ENCODE data around the gene C1orf159.

DNA sequence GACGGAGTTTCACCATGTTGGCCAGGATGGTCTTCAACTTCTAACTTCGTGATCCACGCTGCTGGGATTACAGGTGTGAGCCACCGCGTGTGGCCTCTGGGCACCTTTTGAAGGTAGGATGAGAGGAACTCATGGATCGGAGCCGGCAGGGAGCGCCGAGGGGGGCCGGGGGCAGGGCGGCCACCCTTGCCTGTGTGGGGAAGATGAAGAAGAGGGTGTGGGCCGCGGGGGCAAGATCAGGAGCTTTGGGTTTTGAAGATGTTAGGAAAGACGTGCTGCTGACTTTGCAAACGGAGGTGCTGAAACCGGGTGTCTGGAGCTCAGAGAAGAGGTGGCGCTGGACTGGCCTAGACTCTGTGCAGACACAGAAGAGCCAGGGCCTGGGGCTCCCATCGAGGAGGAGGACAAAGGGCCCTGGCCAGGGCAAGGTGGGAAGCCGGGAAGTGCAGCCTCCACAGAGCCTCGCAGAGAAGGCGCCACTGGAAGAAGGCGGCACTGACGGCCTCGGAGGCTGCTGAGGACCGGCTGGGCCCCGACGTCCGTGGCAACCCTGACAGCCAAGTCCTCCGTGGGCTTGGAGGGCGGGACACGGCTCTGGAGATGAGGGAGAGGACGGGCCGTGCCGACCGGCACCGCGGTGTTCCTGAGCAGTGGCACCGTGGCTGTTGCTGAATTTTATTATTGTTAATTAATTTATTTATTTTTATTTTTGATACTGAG is 55.4 kb downstream of the C1orf159 start:
- TF ChIP-seq, protein P1, sequence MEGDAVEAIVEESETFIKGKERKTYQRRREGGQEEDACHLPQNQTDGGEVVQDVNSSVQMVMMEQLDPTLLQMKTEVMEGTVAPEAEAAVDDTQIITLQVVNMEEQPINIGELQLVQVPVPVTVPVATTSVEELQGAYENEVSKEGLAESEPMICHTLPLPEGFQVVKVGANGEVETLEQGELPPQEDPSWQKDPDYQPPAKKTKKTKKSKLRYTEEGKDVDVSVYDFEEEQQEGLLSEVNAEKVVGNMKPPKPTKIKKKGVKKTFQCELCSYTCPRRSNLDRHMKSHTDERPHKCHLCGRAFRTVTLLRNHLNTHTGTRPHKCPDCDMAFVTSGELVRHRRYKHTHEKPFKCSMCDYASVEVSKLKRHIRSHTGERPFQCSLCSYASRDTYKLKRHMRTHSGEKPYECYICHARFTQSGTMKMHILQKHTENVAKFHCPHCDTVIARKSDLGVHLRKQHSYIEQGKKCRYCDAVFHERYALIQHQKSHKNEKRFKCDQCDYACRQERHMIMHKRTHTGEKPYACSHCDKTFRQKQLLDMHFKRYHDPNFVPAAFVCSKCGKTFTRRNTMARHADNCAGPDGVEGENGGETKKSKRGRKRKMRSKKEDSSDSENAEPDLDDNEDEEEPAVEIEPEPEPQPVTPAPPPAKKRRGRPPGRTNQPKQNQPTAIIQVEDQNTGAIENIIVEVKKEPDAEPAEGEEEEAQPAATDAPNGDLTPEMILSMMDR (IDR thresholded peaks at IDR 0.05; ENCODE audit: low read depth, low read length, missing input control), result no peak
- TF ChIP-seq, protein P2, sequence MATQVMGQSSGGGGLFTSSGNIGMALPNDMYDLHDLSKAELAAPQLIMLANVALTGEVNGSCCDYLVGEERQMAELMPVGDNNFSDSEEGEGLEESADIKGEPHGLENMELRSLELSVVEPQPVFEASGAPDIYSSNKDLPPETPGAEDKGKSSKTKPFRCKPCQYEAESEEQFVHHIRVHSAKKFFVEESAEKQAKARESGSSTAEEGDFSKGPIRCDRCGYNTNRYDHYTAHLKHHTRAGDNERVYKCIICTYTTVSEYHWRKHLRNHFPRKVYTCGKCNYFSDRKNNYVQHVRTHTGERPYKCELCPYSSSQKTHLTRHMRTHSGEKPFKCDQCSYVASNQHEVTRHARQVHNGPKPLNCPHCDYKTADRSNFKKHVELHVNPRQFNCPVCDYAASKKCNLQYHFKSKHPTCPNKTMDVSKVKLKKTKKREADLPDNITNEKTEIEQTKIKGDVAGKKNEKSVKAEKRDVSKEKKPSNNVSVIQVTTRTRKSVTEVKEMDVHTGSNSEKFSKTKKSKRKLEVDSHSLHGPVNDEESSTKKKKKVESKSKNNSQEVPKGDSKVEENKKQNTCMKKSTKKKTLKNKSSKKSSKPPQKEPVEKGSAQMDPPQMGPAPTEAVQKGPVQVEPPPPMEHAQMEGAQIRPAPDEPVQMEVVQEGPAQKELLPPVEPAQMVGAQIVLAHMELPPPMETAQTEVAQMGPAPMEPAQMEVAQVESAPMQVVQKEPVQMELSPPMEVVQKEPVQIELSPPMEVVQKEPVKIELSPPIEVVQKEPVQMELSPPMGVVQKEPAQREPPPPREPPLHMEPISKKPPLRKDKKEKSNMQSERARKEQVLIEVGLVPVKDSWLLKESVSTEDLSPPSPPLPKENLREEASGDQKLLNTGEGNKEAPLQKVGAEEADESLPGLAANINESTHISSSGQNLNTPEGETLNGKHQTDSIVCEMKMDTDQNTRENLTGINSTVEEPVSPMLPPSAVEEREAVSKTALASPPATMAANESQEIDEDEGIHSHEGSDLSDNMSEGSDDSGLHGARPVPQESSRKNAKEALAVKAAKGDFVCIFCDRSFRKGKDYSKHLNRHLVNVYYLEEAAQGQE (IDR thresholded peaks at IDR 0.05), result no peak
- TF ChIP-seq, protein P3, sequence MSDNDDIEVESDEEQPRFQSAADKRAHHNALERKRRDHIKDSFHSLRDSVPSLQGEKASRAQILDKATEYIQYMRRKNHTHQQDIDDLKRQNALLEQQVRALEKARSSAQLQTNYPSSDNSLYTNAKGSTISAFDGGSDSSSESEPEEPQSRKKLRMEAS (IDR thresholded peaks at IDR 0.05), result no peak
- TF ChIP-seq RXRA (IDR thresholded peaks at IDR 0.05) (no peak), RAD21 (IDR thresholded peaks at IDR 0.05) (no peak), FOXA1 (IDR thresholded peaks at IDR 0.05) (no peak)

All from liver (tissue), 3 donors.